Measurements from ENCODE around the gene TCEAL4. TPM values are rescaled to one million over a fixed set of nuclear protein-coding genes. Genes with fewer than 3 reads are reported as not detected.

The TCEAL4 gene
- total and polyA plus RNA-seq, 10 donors: 38.5 to 157 (median 68.0) TPM

DNA sequence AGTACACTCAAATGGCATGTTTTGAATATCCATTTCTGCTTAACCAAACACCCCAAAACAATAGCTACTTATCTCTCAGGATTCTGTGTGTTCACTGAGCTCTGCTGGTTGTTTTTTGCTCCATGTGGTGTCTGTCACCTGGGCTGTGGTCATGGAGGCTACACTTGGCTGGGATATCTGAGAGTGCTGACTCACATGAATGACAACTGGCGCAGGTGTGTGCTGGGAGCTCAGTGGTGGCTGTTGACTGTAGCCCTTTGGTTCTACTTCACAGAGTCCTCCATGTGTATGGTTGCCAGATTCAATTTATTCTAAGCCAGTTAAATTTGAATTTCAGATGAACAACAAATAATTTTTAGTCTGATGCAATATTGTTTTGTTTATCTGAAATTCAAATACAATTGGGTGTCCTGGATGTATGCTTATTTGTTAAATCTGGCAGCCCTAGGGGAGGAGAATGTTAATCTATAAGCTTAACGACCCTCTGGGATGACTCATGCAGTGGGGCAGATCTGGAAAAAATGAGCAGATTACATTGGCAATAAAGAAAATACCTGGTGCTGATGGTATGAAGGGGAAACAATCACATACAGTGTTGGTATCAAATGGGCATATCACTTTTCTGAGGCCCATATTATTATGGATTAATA is 28.2 kb upstream of the TCEAL4 start:
- Histone ChIP-seq H3K27ac (no peak overlapping the region), H3K4me3 (no peak overlapping the region), H3K4me1 (peaks cover 0 to 7% (median 0%) of the 10 kb centered on the region in 6 donors), H3K27me3 (replicated peaks in 1 of 7) (peaks cover 0 to 5% (median 0%) of the 10 kb centered on the region in 7 donors), H3K9me3 (no peaks in the 10 kb centered on the region), H3K36me3 (no peaks in the 10 kb centered on the region)
- no peak for DNase-seq
- intact Hi-C loops (cut with DNase I; ENCODE audit: low total_unique reads): no loop called here
- TF ChIP-seq POLR2AphosphoS5 (IDR thresholded peaks at IDR 0.05) (no peak), POLR2A (IDR thresholded peaks at IDR 0.05) (no peak)
- TF ChIP-seq, protein P1, sequence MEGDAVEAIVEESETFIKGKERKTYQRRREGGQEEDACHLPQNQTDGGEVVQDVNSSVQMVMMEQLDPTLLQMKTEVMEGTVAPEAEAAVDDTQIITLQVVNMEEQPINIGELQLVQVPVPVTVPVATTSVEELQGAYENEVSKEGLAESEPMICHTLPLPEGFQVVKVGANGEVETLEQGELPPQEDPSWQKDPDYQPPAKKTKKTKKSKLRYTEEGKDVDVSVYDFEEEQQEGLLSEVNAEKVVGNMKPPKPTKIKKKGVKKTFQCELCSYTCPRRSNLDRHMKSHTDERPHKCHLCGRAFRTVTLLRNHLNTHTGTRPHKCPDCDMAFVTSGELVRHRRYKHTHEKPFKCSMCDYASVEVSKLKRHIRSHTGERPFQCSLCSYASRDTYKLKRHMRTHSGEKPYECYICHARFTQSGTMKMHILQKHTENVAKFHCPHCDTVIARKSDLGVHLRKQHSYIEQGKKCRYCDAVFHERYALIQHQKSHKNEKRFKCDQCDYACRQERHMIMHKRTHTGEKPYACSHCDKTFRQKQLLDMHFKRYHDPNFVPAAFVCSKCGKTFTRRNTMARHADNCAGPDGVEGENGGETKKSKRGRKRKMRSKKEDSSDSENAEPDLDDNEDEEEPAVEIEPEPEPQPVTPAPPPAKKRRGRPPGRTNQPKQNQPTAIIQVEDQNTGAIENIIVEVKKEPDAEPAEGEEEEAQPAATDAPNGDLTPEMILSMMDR (IDR thresholded peaks at IDR 0.05 in 8 of 11, conservative IDR thresholded peaks at IDR 0.05 in 3 of 11): no peak
- 46 to 77% (median 62%) methylated on average over 2 of the region's 2 CpGs for whole genome bisulfite sequencing, 5 donors

DNA sequence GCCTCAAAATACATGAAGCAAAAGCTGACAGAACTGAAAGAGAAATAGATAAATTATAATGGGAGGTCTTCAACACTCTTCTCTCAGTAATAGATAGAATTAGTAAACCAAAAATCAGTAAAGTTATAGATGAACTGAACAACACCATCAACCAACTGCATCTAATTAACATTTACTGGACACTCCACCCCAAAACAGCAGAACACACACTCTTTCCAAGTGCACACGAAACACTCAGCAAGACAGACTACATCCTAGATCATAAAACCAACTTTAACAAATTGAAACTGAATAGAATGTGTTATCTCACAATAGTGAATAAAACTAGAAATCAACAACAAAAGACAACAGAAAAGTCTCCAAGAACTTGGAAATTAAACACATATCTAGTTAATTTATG is 25.1 kb upstream of the TCEAL4 start:
- 56 to 85% (median 69%) methylated on average over 1 of the region's 1 CpG for WGBS, 5 donors
- Histone ChIP-seq H3K4me3 (no peak overlapping the region), H3K27ac (no peak overlapping the region), H3K27me3 (replicated peaks in 1 of 7) (no peaks in the 10 kb centered on the region), H3K4me1 (no peaks in the 10 kb centered on the region), H3K36me3 (no peaks in the 10 kb centered on the region), H3K9me3 (no peaks in the 10 kb centered on the region)
- no peak for DNase-seq
- intact Hi-C loops (cut with DNase I; ENCODE audit: low total_unique reads): no loop called here
- no peak for TF ChIP-seq POLR2A (IDR thresholded peaks at IDR 0.05)
- TF ChIP-seq, protein P1 (IDR thresholded peaks at IDR 0.05 in 8 of 11, conservative IDR thresholded peaks at IDR 0.05 in 3 of 11): no peak
- TF ChIP-seq POLR2AphosphoS5 (IDR thresholded peaks at IDR 0.05): no peak

DNA sequence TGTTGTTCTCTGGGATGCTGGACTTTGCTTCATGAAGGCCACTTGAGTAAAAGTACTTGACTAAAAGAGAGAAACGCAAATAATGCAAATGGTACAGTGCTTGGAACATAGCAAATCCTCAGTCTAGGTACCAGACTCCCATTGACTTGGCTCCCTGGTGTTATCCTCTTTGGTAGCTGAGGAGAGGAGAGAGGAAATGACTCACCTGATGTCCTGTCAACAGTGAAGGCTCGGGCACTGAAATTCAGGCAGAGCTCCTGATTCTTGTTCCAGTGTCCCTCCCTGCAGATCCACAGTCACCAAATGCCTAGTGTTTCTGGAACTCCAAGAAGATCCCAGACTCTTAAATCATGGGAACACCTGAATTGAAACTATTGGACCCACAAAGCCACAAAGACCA is 22.5 kb upstream of the TCEAL4 start:
- no peak for DNase-seq
- 46 to 76% (median 72%) methylated on average over 2 of the region's 2 CpGs for WGBS, 5 donors
- TF ChIP-seq POLR2AphosphoS5 (IDR thresholded peaks at IDR 0.05) (no peak), POLR2A (IDR thresholded peaks at IDR 0.05) (no peak)
- TF ChIP-seq, protein P1 (IDR thresholded peaks at IDR 0.05 in 8 of 11, conservative IDR thresholded peaks at IDR 0.05 in 3 of 11): no peak
- intact Hi-C loops (cut with DNase I; ENCODE audit: low total_unique reads): no loop called here
- Histone ChIP-seq H3K4me1 (no peaks in the 10 kb centered on the region), H3K36me3 (no peaks in the 10 kb centered on the region), H3K27me3 (replicated peaks in 1 of 7) (no peaks in the 10 kb centered on the region), H3K9me3 (no peaks in the 10 kb centered on the region), H3K4me3 (no peak overlapping the region), H3K27ac (no peak overlapping the region)

DNA sequence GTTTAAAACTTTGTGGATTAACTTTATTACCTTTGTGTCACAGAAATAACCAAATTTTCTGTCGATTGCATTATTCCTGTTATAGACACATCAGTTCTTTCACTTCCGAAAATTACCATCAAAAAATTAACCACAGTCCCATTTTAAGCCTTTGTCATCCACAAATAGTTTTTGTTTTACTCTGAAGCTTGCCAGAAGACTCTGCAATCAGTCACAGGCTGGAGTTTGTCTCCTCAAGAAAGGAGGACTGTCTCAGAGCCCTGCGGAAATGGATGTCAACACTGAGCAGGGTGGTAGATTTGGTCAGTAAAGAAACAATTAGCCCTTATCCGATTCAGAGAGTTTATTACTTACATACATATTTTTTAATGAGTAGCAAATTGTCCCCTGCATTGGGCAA is 20.1 kb upstream of the TCEAL4 start:
- Histone ChIP-seq H3K27ac (no peak overlapping the region), H3K9me3 (no peaks in the 10 kb centered on the region), H3K4me3 (no peak overlapping the region), H3K36me3 (no peaks in the 10 kb centered on the region), H3K4me1 (no peaks in the 10 kb centered on the region), H3K27me3 (replicated peaks in 1 of 7) (no peaks in the 10 kb centered on the region)
- DNase-seq: no peak
- intact Hi-C loops (cut with DNase I; ENCODE audit: low total_unique reads): no loop called here
- TF ChIP-seq POLR2AphosphoS5 (IDR thresholded peaks at IDR 0.05) (no peak), POLR2A (IDR thresholded peaks at IDR 0.05) (no peak)
- TF ChIP-seq, protein P1 (IDR thresholded peaks at IDR 0.05 in 8 of 11, conservative IDR thresholded peaks at IDR 0.05 in 3 of 11): no peak
- 64 to 78% (median 77%) methylated on average over 4 of the region's 4 CpGs for WGBS, 5 donors
